Activated CD8-positive, alpha-beta memory T cell treated with anti-CD3 and anti-CD28 coated beads, Interleukin-2, amount 50 U/mL, for 1 hour (primary cell): ENCODE results near the gene RNF144B.
"Not testable (repeated sequence)": the region's sequence is repeated elsewhere in the genome, so short reads cannot be mapped to it uniquely, and the experiment has no call there.

ENCODE experiments used
- DNase-seq: peaks from one replicate; pipeline ENCODE4 v3.0.0-alpha.2; 2020; ENCODE audit errors: extremely low read depth

RNF144B gene

DNA sequence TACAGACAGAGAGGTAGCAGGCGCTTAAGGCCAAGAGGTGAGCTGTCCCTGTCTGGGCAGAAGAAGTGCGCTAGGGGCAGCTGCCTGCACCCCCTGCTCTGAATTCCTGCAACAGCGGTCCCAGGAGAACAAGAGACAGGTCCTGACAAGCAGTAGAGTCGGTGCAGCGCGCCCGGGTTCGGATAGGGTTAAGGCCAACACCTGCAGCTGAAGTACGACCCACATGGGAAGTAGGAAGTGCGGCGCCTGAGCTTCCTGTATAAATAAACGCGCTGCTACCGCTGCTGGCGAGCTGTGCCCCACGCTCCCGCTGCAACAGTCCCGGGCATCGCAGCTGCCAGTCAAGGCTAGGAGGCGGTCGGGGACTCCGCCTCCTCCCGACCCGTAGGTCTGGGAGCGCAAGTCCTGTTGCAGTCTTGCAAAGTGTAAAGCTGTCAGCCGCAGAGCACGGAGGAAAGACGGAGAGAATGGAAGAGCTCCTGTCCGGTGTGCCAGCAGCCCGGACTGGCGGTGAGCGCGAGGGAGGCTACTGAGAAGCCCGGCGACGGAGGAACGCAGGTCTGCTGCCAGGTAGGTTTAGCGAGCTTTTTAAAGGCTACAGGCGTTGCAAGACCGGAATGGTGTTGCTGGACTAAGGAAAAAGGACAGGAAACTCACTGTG, at the start of gene RNF144B:
Gene RNF144B, plus strand, starts transcription at position 290 of the 661 bp plus-strand sequence. CDS start 12,185 bp downstream, outside the sequence.
- DNase-seq = peak; percentile 22

DNA sequence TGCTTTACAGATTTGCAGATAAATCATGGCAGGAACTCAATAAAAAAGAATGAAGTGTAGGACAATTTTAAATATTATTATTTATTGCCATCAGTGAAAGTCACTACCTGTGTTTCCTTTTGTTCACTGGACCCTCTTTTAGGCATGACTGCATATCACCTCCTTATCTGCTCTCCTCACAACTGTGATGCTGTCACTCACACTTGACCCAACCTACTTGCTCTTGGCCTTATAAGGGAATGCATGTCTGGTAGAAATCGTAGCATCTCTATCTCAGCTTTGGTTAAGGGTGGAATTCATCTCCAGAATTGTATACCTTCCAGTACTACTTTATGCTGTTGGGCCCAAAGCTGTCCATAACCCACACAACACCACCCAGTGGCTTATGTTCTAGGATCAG, 47.6 kb upstream of the RNF144B start:
- no peak for DNase-seq

DNA sequence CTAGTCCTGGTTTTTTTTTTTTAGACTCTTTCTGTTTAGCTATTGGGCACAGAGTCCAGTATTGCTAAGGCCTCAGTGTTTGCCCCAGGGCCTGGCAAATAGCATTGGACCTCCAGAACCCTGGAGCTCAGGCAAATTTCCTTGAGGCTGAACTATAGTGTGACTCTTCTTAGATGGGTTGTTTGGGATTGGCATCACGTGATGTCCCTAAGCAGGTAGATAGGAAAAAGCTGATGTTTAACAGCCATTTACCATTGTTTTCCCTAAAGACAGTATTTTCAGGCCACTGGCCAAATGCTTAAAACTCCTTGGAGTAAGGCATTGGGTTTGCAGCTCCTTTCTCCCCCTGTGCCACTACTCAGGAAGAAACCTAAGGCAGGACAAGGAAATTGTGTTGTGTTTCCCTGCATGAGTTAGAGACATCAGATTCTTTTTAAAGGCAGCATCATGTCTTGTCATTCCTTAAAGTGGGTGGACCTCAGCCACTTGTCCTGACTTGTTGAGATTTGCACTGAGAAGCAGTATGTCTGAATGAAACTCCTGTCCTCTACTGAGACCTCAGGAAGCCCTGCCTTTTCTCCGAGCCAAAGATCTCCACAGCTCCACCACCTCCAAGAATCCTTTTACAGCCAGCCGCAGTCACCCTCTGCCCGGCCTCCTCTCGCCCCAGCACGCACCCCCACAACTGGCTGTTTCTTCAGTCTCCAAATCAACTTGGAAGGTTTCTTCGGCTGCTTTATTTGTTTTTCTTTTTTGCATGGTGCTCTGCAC, 46.2 kb upstream of the RNF144B start:
- DNase-seq = no peak

DNA sequence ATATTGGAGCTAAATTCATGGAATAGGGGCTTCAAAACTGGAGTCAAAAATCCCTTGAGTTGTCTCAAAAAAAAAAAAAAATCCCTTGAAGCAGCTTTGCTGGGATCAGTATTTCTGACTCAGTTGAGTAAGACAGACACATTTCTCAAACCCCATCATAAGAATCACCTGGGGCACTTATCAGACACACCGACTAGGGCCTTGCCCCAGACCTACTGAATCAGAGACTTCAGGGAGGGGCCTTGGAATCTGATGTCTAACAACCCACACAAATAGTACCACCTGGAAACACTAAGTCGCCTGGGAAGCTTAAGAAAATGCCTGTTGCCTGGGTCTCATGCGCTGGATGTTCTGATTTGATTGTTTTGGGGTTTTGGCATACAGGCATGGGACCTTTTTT, 44.9 kb upstream of the RNF144B start:
- no peak for DNase-seq

DNA sequence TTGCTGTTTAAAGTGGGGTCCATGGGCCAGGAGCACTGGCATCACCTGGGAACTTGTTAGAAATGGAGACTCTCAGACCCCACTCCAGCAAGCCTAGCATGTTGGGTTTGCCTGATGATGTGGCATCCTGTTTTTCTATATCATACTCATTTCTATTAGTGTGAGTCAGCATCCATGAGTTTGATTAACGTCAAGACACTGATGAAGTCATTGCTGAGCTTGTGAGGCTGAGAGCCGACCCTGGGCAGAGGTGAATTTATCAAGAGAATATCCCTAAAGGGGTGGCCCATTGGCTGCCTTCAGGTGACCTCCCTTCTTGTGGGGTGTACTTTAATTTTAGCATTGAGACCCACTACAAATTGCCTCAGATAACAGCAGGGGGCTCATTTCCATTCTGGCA, 43.4 kb upstream of the RNF144B start:
- DNase-seq = no peak

DNA sequence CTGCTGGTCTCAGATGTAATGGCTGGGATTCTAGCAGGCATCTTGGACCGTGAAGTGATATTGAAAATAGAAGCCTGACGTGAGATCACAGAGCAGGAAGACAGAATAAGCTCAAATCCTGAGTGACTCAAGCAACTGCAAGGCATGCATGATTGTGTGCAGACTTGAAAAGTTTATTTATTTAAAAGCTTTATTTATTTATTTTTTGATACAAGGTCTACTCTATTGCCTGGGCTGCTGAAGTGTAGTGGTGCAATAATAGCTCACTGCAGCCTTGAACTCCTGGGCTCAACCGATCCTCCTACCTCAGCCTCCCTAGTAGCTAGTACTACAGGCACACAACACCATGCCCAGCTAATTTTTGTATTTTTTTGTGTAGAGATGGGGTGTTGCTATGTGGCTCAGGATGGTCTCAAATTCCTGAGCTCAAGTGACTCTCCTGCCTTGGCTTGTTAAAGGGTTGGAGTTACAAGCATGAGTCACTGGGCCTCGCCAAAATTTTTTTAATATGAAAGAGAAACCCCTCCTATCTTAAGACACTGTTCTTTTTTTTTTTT, 40.1 kb upstream of the RNF144B start:
- DNase-seq = no peak

DNA sequence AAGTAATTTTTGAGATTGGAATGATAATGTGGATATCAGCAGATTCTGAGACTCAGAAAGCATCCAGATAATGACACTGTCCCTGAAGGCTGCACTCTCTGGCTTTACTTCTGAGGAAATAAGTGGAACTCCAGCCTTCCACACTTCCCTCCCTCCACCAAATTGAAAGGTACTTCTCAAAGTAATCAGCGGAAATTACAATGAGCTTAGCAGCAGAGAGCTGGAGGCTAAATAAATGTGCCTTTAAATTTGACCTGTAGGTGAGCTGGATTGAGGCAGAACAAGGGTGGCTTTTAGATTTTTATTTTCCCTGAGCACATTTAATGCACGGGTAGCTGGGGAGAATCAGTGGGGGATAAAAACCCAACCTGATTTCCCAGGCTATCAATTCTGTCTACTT, 39.3 kb upstream of the RNF144B start:
- DNase-seq = no peak

DNA sequence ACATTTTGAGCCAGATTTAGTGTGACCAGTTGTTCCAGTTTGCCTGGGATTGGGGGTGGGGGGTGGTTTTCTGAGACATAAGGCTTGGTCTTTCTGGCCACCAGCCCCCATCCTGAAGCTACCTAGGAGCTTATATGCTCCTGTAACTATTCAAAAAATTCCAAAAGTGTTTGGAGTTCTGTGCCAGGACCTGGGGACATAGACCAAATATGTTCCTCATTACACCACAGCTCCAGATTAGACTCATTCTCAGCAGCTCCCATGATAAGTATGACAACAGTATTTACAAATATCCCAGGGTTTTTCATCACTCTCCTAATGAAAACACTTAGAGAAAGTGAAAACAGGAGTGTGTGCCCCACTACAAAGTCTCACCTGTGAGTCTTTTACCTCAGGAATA, 37.8 kb upstream of the RNF144B start:
- DNase-seq = no peak

DNA sequence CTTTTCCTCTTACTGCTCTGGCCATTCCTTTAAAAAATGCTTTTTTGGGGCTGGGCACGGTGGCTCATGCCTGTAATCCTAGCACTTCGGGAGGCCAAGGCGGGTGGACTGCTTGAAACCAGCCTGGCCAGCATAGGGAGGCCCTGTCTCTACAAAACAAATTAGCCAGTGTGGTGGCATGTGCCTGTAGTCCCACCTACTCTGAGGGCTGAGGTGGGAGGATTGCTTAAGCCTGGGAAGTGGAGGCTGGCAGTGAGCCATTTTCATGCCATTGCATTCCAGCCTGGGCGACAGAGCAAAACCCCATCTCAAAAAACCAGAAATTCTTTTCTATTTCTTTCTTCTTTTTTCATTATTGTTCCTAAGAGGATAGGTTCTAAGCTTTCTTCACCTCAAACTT, 36.9 kb upstream of the RNF144B start:
- DNase-seq = no peak

DNA sequence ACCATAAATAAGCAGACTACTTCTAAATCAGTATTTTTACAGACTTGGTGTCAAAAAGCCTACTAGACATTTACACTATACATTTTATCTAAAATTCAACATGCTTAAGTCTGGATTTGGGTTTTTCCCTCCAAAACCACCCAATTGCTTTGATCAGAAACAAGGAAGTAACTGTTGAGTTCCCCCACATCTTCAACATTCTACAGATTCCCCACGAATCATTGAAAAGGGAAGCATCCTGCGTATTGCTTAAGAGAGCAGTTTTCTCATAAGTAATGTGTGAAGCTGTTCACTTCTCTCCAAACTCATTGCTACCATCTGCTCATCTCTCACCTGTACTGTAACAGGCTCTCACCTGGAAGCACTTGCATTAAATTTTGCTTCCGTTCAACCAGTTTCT, 36.4 kb upstream of the RNF144B start:
- DNase-seq = no peak

DNA sequence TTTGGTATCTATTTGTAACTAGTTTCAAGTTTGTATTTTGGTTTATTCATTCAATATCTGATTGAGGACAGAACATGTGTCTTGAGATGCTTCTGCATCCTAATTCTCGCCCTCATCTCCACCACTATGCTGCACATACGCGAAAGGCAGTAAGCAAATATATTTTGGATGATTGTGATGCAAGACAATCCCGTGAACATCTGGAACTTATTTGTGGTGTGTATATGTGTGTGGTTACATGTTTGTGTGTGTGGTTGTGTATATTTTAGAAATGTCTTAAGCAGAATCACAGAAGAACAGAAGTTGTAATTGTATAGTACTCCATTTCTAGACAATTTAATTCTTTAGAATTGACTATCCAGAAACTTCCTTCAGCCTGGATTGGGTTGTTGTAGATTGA, 35.1 kb upstream of the RNF144B start:
- DNase-seq = no peak

DNA sequence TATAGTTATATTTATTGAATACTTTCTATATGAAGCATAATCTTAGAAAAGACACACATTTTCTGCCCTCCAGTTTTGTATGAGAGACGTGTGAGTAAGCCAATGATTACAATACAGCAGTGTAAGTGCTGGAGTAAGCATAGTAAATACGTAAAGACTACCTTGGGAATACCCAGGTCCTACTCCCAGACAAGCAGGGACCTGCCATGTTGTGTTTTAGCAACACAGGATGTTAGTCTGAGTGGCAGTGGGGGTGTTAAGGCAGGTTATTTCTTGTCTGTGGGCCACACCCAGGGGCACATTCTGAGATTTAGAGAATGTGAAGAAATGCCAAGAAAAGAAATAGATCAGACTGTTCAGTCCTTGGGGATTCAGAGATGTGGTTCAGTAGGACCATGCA, 34.3 kb upstream of the RNF144B start:
- no peak for DNase-seq

DNA sequence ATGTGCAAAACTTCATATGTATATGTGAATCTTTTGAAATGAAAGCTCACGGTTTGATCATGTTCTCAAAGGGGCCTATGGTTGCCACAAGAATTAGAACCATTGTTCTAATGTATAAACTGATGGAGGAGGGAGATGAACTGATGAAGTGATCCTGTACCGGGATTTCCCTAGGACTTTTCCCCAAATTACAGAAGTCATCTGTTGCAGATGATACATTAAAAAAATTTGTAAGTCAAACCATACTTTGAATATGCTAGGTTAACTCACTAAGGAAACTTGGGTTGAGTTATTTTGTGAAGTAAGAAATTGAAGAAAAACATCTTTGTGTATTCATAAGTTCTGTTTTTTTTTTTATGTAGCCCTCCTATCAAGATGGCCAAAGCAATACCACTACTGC, 33.9 kb upstream of the RNF144B start:
- DNase-seq = no peak

DNA sequence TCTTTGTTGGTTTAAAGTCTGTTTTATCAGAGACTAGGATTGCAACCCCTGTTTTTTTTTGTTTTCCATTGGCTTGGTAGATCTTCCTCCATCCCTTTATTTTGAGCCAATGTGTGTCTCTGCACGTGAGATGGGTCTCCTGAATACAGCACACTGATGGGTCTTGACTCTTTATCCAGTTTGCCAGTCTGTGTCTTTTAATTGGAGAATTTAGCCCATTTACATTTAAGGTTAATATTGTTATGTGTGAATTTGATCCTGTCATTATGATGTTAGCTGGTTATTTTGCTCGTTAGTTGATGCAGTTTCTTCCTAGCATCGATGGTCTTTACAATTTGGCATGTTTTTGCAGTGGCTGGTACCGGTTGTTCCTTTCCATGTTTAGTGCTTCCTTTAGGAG, 29.6 kb upstream of the RNF144B start:
- not testable (repeated sequence) for DNase-seq

DNA sequence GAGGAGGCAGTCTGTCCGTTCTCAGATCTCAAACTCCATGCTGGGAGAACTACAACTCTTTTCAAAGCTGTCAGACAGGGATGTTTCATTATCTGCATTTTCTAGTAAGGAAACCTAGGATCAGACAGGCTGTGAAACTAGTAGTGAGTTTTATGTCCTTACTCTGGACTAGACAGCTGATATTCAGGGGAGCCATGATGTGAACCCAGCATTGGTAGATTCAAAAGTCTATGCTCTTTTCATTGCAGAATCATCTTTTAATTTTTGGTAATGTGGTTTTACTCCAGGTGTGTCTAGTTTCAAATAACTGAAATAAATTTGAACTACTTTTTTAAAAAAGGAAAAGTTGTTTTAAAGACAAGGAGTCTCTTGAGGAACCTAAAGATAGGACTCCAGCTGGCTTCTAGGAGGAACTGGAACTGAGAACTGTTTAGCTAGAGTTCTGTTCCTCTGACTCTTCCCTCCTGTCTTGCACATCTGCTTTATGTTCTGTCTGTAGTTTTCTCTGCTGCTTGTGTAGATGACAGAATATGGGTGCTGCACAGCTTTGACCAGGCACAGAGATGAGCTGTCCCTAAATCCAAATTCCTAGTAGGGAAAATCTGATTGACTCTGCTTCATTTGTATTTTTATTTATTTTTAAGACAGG, 27.8 kb upstream of the RNF144B start:
- no peak for DNase-seq

DNA sequence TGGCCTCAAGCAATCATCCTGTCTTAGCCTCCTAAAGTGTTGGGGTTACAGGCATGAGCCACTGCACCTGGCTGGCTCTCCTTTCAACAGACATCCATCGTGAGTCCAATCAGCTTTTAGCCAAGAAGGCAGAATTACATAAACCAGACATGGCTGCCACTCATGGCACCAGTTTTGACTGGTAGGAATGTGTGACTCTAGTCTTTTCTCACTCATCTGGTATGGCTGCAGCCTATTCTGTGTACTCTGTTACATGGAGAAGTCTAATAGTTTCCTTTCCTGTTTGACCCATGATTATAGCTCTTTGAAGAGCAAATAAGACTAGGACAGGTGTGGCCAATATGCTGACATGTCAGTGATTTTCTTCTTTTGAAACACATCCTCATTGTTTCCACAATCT, 27.0 kb upstream of the RNF144B start:
- DNase-seq = no peak

DNA sequence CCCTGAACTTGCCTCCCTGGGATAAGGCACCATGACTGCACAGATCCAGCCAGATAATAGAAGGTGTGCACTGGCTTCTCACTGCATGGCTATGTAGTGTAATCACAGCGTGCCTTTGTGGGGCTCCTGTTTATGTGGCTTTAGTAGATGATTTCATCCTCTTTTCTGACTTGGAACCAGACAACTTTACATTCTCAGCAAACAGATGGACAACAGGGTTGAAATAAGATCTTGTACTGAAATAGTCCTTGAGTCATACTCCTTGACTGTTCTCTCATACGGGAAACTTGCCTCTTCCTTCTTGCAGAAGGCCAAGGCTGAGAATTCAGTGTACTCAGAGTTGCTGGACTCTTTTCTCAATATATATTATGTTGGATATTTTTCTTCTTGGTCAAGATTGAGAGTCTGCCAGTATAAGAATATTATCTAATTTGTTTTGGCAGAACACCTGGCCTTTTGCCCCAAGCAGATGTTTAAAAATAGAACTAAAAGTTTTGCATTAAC, 25.0 kb upstream of the RNF144B start:
- DNase-seq = no peak

DNA sequence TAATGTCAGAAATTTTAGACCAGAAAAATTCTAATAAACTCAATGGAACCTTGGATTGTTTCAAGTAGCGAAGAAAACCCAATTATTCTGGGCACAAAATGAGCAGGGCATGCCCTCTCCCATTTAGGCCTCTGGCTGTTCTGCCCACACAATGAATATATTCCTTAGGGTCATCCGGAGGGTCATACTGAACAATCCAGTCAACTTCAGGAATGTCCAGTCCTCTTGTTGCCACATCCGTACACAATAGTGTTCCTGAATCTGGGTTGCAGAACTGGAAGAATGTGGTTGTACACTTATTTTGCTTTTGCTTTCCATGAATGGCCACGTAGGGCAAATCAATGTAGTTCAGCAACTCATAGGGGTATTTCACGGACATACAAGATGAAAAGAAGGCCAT, 23.4 kb upstream of the RNF144B start:
- DNase-seq = no peak

DNA sequence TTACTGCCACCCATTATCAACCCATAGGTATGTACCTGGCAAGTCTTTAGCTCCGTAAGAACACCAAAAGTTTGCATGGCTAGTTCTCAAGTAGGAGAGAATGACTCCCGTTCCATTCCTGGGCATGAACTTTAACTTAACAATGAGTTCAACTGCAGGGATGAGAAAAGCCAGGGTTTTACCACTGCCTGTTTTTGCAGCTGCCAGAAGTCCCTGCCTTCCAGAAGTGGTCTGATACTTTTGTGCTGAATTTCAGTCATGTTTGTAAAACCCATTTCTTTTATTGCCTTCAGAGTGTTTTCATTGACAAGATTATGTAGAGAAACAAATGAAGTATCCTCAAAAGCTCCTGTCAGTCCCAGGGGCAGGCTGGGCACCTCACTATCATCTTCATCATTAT, 22.6 kb upstream of the RNF144B start:
- DNase-seq = not testable (repeated sequence)

DNA sequence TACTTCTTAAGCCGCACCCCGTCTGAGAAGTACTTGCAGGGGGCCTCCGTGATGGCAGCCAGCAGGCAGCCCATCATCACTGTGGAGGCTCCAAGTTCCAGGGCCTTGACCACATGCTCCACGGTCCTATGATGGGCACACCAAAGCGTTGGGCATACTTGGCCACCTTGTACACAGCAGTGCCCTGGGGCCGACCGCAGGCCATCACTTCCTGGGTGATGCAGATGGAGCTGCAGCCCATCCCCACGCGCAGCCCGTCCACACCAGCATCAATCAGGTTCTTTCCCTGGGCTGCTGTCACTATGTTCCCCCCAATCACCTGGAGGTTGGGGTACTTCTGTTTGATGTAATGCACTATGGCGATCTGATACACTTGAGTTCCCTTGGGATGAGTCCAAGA, 19.8 kb upstream of the RNF144B start:
- no peak for DNase-seq

DNA sequence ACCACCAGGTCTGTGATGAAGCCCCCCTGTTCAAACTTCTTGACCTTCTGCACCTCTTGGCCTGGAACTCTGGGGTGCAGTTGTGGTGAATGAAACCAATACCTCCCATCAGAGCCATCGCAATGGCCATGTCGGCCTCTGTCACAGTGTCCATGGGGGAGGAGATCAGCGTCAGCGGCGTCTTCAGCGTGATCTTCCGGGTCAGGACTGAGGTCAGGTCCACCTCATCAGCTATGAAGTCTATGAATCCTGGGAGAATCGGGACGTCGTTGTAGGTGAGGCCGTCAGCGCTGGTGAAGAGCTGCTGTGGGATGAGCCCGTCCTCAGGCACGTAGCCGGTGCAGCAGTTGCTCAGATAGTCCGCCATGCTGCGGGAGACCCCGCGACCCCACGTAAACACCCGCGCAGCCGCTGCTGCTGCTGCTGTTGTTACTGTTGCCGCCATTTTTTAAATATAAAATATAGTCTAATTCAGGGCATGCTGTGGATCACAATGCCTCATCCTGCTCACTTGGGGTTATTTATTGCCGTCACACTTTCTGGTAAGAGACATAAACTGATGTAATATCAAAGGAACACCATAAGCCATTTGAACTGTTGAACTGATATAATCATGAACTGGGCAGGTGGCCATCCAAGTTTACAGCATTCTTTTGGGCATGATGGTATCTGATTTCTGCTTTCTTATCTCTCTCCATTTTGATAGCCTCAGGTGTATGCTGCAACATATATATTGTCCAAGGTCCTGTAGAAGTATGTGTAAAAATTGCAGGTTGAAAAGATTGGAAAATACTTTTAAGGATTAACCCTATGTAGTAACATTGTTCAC, 18.7 kb upstream of the RNF144B start:
- DNase-seq = no peak

DNA sequence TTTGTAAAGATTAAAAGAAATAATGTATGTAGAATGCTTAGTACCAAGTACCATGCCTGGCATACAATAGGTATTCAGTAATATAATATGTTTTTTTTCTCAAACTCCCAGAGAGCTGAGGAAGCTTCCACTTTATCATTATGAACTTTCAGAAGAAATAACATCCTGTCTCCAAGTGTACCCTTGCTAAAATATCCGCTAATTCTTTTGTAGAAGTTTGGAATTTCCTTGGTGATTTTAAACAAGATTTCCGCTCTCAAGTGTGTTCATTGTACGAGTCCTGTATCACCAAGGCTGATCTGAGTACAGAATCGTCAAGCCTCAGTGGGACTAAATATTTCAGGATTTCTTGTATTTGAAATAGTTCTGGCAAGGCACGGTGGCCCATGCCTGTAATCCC, 16.1 kb upstream of the RNF144B start:
- no peak for DNase-seq
